ENCODE measurements around the gene GAP43. TPM values are rescaled to one million over a fixed set of nuclear protein-coding genes. Genes with fewer than 3 reads are reported as not detected.

The GAP43 gene
- total RNA-seq, 1 experiment from 2014 or later, result 0.23 TPM

DNA sequence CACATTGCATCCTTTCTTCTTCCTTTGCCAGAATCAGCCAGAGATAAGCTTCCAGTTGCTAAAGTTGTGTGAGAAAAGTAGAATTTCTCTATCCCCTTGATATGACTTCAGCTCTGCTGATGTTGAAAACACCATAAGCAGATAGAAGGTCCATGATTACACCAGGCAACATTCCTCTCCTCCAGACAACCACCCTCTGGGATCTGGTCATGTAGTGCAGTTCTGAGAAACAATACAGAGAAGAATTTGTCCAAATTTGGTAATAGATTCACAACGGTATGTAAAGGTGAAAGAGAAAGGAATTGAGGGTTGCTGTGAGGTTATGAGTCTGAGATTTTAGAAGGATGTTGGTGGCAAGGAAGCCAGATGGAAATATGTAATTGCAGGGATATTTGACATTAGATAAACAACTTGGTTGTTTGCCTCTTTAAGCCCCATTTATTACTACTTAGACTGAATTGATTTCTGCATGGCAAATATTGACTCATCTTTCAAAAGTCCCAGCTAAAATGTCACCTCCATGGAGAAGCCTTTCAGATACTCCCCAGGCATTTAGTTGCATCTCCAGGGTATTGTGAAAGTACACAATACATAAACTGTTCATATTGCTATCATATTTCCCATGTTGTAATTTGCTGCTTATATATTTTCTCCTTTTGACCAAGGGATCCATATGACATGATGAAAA lies 134.9 kb downstream of the GAP43 start:
- DNase-seq (ENCODE audit: low read depth), result no peak

DNA sequence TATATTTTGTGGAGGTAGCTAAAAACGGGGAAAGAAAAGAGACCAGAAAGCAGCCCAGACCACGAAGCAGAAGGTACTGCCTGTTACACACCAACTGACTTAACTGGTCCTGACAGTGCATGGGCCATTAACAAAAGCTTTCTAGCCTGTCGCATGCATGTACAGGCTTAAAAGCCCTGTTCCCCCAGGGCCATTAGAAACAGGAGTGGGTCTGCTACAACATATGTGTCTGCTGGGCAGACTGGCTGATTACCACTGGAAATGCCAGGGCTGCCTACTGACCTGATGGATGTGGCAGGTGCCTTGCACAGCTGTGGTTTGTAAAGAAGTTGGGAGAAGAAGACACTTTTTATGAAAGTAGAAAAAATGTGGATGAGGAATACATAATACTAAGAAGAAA lies 137.4 kb downstream of the GAP43 start:
- peak; percentile 26 for DNase-seq (ENCODE audit: low read depth)

DNA sequence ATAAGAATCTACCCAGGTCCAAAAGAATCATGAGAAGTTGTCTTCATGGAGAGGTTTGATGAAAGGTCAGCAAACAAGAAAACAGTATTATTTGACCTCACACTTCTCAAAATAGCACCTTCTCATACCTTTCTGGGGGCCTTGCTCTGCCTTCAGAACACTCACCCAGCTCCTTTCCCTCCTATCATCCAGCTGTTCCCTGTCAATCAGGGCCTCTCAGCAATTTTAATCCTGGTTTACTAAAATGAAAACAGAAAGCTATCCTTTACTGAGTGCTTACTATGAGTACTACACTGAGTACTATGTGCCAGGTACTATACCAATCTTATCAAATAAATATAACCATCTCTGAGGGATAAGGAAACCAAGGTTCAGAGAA lies 138.6 kb downstream of the GAP43 start:
- peak; percentile 69 for DNase-seq (ENCODE audit: low read depth)

DNA sequence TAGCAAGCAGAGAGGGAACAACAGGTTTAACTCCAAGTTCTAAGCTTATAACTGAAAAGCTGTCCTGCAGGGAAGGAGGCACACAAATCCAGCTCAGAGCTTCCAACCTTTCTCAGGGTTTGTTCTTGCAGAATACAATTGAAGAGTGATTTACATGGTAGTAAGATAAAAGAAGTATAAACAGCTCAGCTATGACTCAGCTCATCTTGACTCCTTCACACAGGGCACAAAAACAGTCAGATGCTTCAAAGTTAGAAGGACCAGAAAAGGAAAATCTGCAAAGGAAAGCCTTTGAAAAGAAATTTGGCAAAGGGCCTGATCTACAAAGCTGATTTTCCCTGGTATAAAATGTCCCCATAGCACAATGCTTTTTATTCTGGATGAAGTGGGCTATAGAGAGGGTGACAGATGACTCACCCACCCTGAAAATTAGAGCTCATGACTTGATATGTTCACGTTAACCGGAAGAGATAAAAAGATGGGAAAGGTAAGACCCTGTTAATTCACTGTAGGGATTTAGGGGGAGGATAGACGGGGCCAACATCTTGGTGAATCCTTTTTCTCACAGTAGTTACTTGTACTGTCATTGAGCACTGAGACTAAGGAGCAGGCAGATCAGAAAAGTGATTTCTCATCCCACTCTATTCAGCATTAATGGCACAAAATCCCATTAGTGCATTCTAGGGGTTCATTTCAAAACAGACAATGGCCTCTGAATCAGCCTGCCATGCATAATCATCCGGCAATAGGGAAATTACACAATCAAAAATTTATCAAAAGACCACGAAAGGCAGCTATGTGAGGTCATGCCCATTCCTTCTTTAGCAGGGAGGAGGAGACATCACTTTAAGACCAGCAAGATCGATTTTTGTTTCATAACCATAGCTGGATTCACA lies 143.5 kb downstream of the GAP43 start:
- peak; percentile 44 for DNase-seq (ENCODE audit: low read depth)

- DNase-seq (ENCODE audit: low read depth), result no peak
These were observed 145.4 kb downstream of the GAP43 start for GRCh38 chr3:115768661-115769060.

All from LHCN-M2 (cell line).